Tongue (tissue), 2 donors: ENCODE measurements around the gene SV2B. TPM values are rescaled to one million over a fixed set of nuclear protein-coding genes. Genes with fewer than 3 reads are reported as not detected.
A peak's percentile ranks its signal among the peaks of the same experiment; 100 is the strongest.
"Not testable (repeated sequence)": the region's sequence is repeated elsewhere in the genome, so short reads cannot be mapped to it uniquely, and the experiment has no call there.

Source experiments
- DNase-seq: peaks from one replicate; pipeline ENCODE4 v3.0.0-alpha.2; 2015
- total RNA-seq: library from RNA; depleted of rRNA; stranded (reverse); fragments of >200 nt; gene quantifications from one replicate; pipeline ENCODE4 v1.2.3, GENCODE V29; 2014

SV2B gene
- 4.5 TPM for total RNA-seq

- DNase-seq = peak; percentile 31
These were observed at the start of gene SV2B for GRCh38 chr15:91099995-91100813. TSS of gene SV2B (plus strand) at chr15:91100257. CDS start at chr15:91226264, 126,007 bp downstream.

GRCh38 chr15:91051248-91051647 lies 48.8 kb upstream of the SV2B start:
- DNase-seq = no peak

- DNase-seq = no peak
These were observed 45.2 kb upstream of the SV2B start for GRCh38 chr15:91054816-91055215.

- peak; percentile 83 for DNase-seq
These were observed 44.3 kb upstream of the SV2B start for GRCh38 chr15:91055548-91056331.

- no peak for DNase-seq
These were observed 38.8 kb upstream of the SV2B start for GRCh38 chr15:91061230-91061629.

GRCh38 chr15:91061997-91062396 lies 38.1 kb upstream of the SV2B start:
- DNase-seq = no peak

GRCh38 chr15:91065505-91065904 lies 34.6 kb upstream of the SV2B start:
- no peak for DNase-seq

- no peak for DNase-seq
These were observed 33.0 kb upstream of the SV2B start for GRCh38 chr15:91067036-91067435.

GRCh38 chr15:91068436-91068835 lies 31.6 kb upstream of the SV2B start:
- DNase-seq = no peak

GRCh38 chr15:91068966-91069365 lies 31.1 kb upstream of the SV2B start:
- no peak for DNase-seq

- no peak for DNase-seq
These were observed 29.2 kb upstream of the SV2B start for GRCh38 chr15:91070872-91071271.

- no peak for DNase-seq
These were observed 27.9 kb upstream of the SV2B start for GRCh38 chr15:91072161-91072560.

GRCh38 chr15:91073077-91073476 lies 27.0 kb upstream of the SV2B start:
- no peak for DNase-seq

- no peak for DNase-seq
These were observed 26.3 kb upstream of the SV2B start for GRCh38 chr15:91073768-91074167.

GRCh38 chr15:91075739-91076138 lies 24.3 kb upstream of the SV2B start:
- peak; percentile 80 for DNase-seq

- DNase-seq = no peak
These were observed 23.0 kb upstream of the SV2B start for GRCh38 chr15:91077029-91077428.

- not testable (repeated sequence) for DNase-seq
These were observed 6.2 kb upstream of the SV2B start for GRCh38 chr15:91093866-91094265.

GRCh38 chr15:91098451-91098850 lies 1.6 kb upstream of the SV2B start:
- no peak for DNase-seq

- DNase-seq = peak; percentile 45
These were observed 452 bp upstream of the SV2B start for GRCh38 chr15:91099616-91099994.

- DNase-seq = no peak
These were observed 954 bp downstream of the SV2B start for GRCh38 chr15:91100814-91101607.

GRCh38 chr15:91101608-91101920 lies 1.5 kb downstream of the SV2B start:
- no peak for DNase-seq

- no peak for DNase-seq
These were observed 2.7 kb downstream of the SV2B start for GRCh38 chr15:91102546-91103330.
